Measurements from ENCODE around the gene KRTAP3-1.
"Not testable (repeated sequence)": the region's sequence is repeated elsewhere in the genome, so short reads cannot be mapped to it uniquely, and the experiment has no call there.

KRTAP3-1 gene

DNA sequence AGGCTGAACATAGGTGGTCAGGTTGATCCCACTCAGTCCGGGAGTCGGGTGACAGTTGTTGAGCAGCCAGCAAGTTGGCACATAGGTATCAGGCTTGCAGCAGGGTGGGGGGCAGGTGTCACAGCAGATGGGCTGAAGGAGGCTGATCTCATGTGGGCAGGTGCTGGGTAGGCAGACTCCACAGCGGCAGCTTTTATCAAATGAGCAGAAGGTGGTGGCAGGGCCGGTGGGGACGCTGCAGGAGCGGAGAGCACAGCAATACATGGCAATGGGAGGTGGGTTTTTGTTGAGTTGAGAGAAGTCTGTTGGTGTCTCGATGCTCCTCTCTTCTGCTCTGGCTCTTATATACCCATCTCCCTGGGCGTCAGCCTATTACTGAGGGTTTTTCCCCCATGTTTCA lies at the start of gene KRTAP3-1:
TSS of gene KRTAP3-1 (minus strand) at position 318 of the 400 bp plus-strand sequence. CDS start at position 264, 54 bp downstream.
- DNase-seq (ENCODE audit: low read depth) = no peak

- no peak for DNase-seq (ENCODE audit: low read depth)
These were observed 48.6 kb upstream of the KRTAP3-1 start for GRCh38 chr17:41057547-41057946.

DNA sequence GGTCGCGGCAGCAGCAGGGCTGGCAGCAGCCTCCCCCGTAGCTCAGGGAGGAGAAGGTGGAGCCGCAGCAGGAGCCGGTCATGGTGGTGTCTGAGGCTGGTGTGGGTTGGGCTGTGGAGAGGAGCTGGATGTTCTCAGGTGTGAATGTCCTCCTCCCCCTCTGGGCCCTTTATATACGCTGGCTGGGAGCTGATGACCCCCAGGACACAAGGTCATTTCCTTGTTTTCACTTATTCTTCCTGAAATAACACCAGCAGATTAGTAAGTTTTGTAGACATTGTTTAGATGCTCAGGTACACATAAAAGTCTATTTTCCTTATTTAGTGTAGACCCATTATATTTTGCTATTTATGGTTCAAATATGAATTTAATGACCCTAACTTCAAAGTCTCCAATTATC lies 46.2 kb upstream of the KRTAP3-1 start, which contains the start of gene KRTAP2-2:
TSS of gene KRTAP2-2 (minus strand) at position 101 of the 400 bp plus-strand sequence. CDS start at position 82, 19 bp downstream.
- DNase-seq (ENCODE audit: low read depth) = not testable (repeated sequence)

GRCh38 chr17:41054556-41054955 lies 45.6 kb upstream of the KRTAP3-1 start:
- not testable (repeated sequence) for DNase-seq (ENCODE audit: low read depth)

DNA sequence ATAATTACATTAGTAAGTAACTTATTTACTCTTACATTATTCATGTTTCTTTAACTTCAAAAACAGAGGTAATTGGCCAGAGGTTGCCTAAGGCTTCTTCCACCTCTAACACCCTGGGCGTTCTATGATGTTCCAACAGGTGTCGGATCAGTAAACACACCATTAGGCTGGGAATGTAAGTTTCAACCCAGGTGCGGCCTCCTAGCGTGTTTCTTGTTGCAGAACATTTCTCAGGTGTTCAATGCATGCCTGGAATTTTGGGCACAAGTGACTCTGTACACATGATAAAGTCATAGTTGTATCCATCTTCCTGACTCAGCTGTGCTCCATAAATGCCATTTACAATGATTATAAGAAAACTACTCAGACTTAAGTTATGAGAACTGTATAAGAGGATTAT lies 45.1 kb upstream of the KRTAP3-1 start:
- DNase-seq (ENCODE audit: low read depth) = no peak

- DNase-seq (ENCODE audit: low read depth) = no peak
These were observed 43.6 kb upstream of the KRTAP3-1 start for GRCh38 chr17:41052566-41052965.

DNA sequence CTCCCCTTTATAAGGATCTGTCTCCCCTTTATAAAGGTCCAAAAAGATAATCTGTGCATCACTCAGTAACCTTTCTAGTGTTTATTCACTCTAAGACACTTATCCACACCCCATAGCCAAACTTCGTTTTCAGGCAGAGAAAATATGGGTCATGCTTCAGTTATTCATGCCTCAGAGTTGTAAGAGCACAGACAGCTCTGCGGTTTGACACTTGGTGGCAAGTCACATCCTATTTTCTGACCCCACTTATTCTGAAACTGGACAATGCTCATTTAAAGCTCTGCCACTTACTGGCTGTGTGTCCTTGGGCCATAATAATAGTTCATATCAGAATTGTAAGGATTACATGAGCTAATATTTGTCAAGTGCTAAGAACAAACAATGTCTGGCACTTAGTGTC lies 40.2 kb upstream of the KRTAP3-1 start:
- DNase-seq (ENCODE audit: low read depth) = no peak

DNA sequence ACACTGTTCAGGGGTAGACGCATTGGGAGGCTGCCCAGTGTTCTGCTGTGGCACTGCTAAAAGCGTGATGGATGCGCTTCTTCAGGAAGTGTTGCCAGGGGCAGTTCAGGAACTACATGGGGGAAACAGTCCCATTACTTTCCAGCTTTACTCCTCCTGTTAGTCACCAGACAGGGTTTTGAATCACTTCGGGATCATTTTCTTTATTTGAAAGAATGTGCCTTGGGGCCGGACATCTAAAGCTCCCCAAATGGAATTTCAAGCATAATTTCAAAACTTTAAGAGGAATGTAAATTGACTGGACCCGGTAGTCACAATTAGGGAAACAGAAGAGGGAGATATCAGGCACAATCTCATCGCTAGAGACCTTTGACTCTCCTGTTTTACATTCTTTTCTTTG lies 39.5 kb upstream of the KRTAP3-1 start:
- no peak for DNase-seq (ENCODE audit: low read depth)

- DNase-seq (ENCODE audit: low read depth) = not testable (repeated sequence)
These were observed 38.0 kb upstream of the KRTAP3-1 start, which contains the start of gene KRTAP2-1 for GRCh38 chr17:41046735-41047465. Gene KRTAP2-1 (minus strand): TSS chr17:41047316. CDS start chr17:41047267, 49 bp downstream.

- DNase-seq (ENCODE audit: low read depth) = no peak
These were observed 34.0 kb upstream of the KRTAP3-1 start for GRCh38 chr17:41042953-41043352.

DNA sequence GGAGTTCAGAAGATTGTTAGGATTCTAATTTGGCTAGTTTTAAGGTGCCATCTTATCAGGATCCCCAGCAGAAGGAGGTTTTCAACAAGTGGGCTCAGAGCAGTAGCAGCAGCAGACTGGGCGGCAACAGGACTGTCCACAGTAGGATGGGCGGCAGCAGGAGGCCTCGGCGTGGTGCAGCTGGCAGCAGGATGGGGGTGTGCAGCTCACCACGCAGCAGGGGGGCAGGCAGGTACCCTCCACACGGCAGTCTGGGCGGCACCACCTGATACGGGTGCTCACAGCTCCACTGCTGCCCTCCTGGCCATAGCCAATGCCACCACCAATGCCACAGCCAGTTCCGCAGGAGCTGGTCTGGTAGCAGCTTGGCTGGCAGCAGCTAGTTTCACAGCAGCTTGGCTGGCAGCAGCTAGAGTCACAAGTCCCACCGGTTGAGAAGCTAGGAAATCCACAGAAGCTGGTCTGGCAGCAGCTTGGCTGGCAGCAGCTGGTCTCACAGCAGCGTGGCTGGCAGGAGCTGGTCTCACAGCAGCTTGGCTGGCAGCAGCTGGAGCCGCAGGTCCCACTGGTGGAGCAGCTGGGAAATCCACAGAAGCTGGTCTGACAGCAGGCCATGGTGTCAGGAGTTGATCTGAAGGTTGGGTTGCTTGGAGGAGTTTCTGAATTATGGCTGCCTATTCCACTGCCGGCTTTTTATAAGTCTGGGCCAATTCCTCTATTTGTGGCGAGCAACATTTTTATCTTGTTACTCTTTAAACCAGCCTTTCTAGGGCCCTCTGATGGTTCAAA lies 32.0 kb upstream of the KRTAP3-1 start, which contains the start of gene KRTAP1-1:
TSS of gene KRTAP1-1 (minus strand) at position 668 of the 789 bp plus-strand sequence. CDS start at position 615, 53 bp downstream.
- DNase-seq (ENCODE audit: low read depth) = not testable (repeated sequence)

DNA sequence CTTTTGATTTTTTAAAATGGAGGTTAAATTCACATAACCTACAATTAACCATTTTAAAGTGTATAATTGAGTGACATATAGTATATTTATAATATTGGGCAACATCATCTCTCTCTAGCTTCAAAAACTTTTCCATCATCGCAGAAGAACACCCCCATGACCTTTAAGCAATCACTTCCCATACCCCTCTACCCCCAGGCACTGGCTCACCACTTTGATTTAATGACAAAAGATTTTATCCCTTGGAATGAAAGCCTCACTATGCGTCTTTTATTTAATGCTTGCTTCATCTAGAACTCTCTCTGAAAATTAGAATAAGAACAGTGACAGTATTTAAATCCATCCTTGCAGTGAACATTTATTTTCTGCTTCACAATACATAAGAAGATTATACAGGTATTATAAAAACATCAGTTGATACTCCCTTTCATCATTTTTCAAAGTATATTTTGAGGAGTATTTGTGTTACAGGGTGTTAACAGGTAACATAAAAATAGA lies 29.0 kb upstream of the KRTAP3-1 start:
- DNase-seq (ENCODE audit: low read depth) = no peak

DNA sequence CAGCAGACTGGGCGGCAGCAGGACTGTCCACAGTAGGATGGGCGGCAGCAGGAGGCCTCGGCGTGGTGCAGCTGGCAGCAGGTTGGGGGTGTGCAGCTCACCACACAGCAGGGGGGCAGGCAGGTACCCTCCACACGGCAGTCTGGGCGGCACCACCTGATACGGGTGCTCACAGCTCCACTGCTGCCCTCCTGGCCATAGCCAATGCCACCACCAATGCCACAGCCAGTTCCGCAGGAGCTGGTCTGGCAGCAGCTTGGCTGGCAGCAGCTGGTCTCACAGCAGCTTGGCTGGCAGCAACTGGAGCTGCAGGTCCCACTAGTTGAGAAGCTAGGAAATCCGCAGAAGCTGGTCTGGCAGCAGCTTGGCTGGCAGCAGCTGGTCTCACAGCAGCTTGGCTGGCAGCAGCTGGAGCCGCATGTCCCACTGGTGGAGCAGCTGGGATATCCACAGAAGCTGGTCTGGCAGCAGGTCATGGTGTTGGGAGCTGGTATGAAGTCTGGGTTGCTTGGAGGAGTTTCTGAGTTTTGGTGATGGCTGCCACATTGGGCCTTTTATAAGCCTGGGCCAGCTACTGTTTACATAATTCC lies 25.5 kb upstream of the KRTAP3-1 start, which contains the start of gene KRTAP1-3:
TSS of gene KRTAP1-3 (minus strand) at position 529 of the 590 bp plus-strand sequence. CDS start at position 476, 53 bp downstream.
- DNase-seq (ENCODE audit: low read depth) = not testable (repeated sequence)

- DNase-seq (ENCODE audit: low read depth) = no peak
These were observed 20.8 kb upstream of the KRTAP3-1 start, which contains the start of gene KRTAP1-4 for GRCh38 chr17:41029633-41030245. Gene KRTAP1-4 (minus strand): TSS chr17:41030195. CDS start chr17:41030078, 117 bp downstream.

- DNase-seq (ENCODE audit: low read depth) = no peak
These were observed 18.0 kb upstream of the KRTAP3-1 start, which contains the start of gene KRTAP1-5 for GRCh38 chr17:41026715-41027471. Gene KRTAP1-5 (minus strand): TSS chr17:41027208. CDS start chr17:41027155, 53 bp downstream.

GRCh38 chr17:41024697-41025096 lies 15.8 kb upstream of the KRTAP3-1 start:
- no peak for DNase-seq (ENCODE audit: low read depth)

DNA sequence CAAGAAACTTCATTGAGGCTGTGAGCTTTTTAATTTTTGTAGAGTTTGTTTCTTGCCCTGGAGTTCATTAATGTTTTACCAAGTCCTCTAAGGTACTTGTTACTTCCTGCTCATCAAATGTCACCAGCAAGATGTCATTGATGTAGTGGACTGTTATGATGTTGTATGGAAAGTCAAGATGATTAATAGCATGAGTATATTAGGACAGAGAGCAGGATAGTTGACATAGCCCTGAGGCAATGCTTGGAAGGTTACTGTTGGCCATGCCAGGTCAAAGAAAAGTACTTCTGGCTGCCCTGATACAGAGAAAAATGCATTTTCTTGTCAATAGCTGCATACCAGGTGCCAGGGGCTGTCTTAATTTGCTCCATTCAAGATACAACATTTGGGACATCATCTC lies 11.4 kb upstream of the KRTAP3-1 start:
- DNase-seq (ENCODE audit: low read depth) = no peak

- DNase-seq (ENCODE audit: low read depth) = no peak
These were observed 10.5 kb upstream of the KRTAP3-1 start for GRCh38 chr17:41019415-41019814.

- no peak for DNase-seq (ENCODE audit: low read depth)
These were observed 9.6 kb upstream of the KRTAP3-1 start for GRCh38 chr17:41018541-41018940.

DNA sequence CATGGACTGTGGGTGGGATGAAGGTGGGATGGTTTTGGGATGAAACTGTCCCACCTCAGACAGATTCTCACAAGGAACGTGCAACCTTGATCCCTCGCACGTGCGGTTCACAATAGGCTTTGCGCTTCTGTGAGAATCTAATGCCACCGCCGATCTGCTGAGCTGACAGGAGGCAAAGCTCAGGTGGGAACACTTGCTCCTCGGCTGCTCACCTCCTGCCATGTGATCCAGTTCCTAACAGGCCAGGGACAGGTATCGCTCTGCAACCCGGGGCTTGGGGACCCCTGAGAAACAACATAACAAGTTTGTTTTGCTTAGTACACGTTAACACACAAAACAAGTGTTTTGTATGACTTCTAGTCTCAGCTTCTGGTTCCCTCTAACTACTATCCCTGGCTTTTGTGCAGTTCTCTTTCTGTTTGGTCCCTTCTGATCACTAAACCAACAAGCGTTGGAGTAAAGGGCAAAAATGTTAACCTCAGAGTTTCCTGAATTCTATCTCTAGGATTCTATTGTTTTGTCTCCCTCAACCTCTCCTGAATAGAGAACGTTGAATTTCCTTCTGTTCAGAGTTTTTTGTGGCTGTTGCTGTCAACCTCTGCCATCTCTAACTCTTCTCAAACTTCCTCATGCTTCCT lies 7.8 kb upstream of the KRTAP3-1 start:
- no peak for DNase-seq (ENCODE audit: low read depth)

Measured in activated T-cell treated with anti-CD3 and anti-CD28 coated beads for 24 hours (primary cell).